Hepatocyte (in vitro differentiated cells): ENCODE results near the gene IRF4. TPM values are rescaled to one million over a fixed set of nuclear protein-coding genes. Genes with fewer than 3 reads are reported as not detected.

Experiments
- DNase-seq: peaks from one replicate; pipeline ENCODE4 v3.0.0-alpha.2; 2016; ENCODE audit warnings: low spot score
- H2AFZ ChIP-seq: fragments of 200-600 bp; sonication (generic); 2 replicates; pipeline ENCODE4 v1.6.0; 2016; ENCODE audit warnings: antibody characterized with exemption, mild to moderate bottlenecking
- H3K27ac ChIP-seq: fragments of 200-600 bp; sonication (generic); 2 replicates; pipeline ENCODE4 v1.5.1; 2016; ENCODE audit warnings: mild to moderate bottlenecking
- H3K27me3 ChIP-seq: fragments of 200-600 bp; sonication (generic); 2 replicates; pipeline ENCODE4 v1.6.1; 2016
- H3K36me3 ChIP-seq: fragments of 200-600 bp; sonication (generic); replicated peaks from 2 replicates; pipeline ENCODE4 v1.5.1; 2016; ENCODE audit warnings: low read depth; ENCODE audit not compliant: insufficient read depth
- H3K4me1 ChIP-seq: fragments of 200-600 bp; sonication (generic); 2 replicates; pipeline ENCODE4 v1.5.1; 2016; ENCODE audit warnings: mild to moderate bottlenecking, moderate library complexity; ENCODE audit not compliant: insufficient read depth
- H3K4me2 ChIP-seq: fragments of 200-600 bp; sonication (generic); 2 replicates; pipeline ENCODE4 v1.6.0; 2016
- H3K4me3 ChIP-seq: fragments of 200-600 bp; sonication (generic); 2 replicates; pipeline ENCODE4 v1.5.1; 2016; ENCODE audit warnings: mild to moderate bottlenecking
- H3K79me2 ChIP-seq: fragments of 200-600 bp; sonication (generic); 2 replicates; pipeline ENCODE4 v1.6.0; 2017; ENCODE audit warnings: mild to moderate bottlenecking
- H3K9me2 ChIP-seq: fragments of 200-600 bp; sonication (generic); replicated peaks from 2 replicates; pipeline ENCODE4 v1.6.0; 2017; ENCODE audit warnings: mild to moderate bottlenecking; ENCODE audit not compliant: insufficient read depth
- H3K9me3 ChIP-seq: fragments of 200-600 bp; sonication (generic); 2 replicates; pipeline ENCODE4 v1.5.1; 2016; ENCODE audit warnings: low read depth, mild to moderate bottlenecking
- H4K20me1 ChIP-seq: fragments of 200-600 bp; sonication (generic); 2 replicates; pipeline ENCODE4 v1.6.0; 2016; ENCODE audit warnings: mild to moderate bottlenecking; ENCODE audit not compliant: insufficient read depth, poor library complexity, severe bottlenecking
- EZH2 ChIP-seq: fragments of 200-600 bp; sonication (generic); IDR thresholded peaks from 2 replicates; pipeline ENCODE4 v1.6.1; 2016; ENCODE audit warnings: antibody characterized with exemption, mild to moderate bottlenecking, borderline replicate concordance
- EZH2phosphoT487 ChIP-seq: fragments of 200-600 bp; sonication (generic); IDR thresholded peaks from one replicate; pipeline ENCODE4 v1.6.1; 2018; ENCODE audit warnings: antibody characterized with exemption, mild to moderate bottlenecking, low read depth, moderate library complexity; ENCODE audit not compliant: unreplicated experiment, severe bottlenecking
- WGBS: methylation state at CpG from one replicate; pipeline ENCODE4 v1.1.6; 2016; ENCODE audit warnings: low lambda C conversion rate; ENCODE audit errors: missing lambda C conversion rate; 5-methylcytosine and 5-hydroxymethylcytosine counted together
- polyA plus RNA-seq: library from polyadenylated mRNA; unstranded; fragments of >200 nt; fragmentation: Nextera tagmentation; extraction: Ambion mirVana; gene quantifications from 2 replicates; pipeline ENCODE4 v1.2.1, GENCODE V29; 2016
- total RNA-seq: library from RNA; depleted of rRNA; stranded (reverse); fragments of >200 nt; gene quantifications from 2 replicates; pipeline ENCODE4 v1.2.3, GENCODE V29; 2014
- TF ChIP-seq, protein P1 (sequence below): fragments of 200-600 bp; sonication (generic); IDR thresholded peaks from 2 replicates; pipeline ENCODE4 v1.5.1; 2016; ENCODE audit warnings: antibody characterized with exemption, mild to moderate bottlenecking; ENCODE audit not compliant: poor library complexity

Gene IRF4
- total and polyA plus RNA-seq, 2 experiments from 2014 or later: 0.02 to 0.23 TPM

DNA sequence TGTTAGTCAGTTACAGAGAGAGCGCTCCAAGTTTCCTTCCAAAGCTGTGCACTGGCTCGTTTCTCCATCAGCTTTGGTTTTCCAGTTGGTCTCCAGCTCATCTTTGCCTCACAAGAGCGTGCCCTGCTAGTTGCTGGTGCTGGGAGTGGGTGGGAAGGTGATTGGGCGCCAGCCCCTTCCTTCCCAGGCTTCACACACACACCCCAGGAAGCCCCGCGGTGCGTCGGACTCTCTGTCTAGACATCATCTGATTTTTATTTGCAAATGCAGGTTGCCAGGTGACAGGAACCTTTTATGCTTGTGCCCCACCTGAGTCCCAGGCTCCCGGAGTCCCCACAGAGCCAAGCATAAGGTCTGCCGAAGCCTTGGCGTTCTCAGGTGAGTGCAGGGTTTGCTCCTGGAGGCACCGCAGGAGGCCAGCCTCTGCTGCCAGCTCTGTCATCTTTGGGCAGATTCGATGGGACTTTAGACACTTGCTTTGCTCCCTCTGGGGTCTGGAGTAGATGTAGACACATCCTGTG, 7.1 kb downstream of the IRF4 start:
- 92% methylated on average over 13 of the region's 13 CpGs for WGBS
- Histone ChIP-seq H3K36me3 (no peaks in the 10 kb centered on the region), H4K20me1 (no peaks in the 10 kb centered on the region), H3K4me2 (no peak overlapping the region), H3K79me2 (no peaks in the 10 kb centered on the region), H3K27ac (no peak overlapping the region), H3K9me2 (no peaks in the 10 kb centered on the region), H3K9me3 (no peaks in the 10 kb centered on the region), H2AFZ (no peak overlapping the region), H3K4me3 (no peak overlapping the region), H3K4me1 (peaks cover under 1% of the 10 kb centered on the region), H3K27me3 (peaks cover 61% of the 10 kb centered on the region)
- no peak for TF ChIP-seq EZH2phosphoT487
- TF ChIP-seq EZH2: no peak
- TF ChIP-seq, protein P1, sequence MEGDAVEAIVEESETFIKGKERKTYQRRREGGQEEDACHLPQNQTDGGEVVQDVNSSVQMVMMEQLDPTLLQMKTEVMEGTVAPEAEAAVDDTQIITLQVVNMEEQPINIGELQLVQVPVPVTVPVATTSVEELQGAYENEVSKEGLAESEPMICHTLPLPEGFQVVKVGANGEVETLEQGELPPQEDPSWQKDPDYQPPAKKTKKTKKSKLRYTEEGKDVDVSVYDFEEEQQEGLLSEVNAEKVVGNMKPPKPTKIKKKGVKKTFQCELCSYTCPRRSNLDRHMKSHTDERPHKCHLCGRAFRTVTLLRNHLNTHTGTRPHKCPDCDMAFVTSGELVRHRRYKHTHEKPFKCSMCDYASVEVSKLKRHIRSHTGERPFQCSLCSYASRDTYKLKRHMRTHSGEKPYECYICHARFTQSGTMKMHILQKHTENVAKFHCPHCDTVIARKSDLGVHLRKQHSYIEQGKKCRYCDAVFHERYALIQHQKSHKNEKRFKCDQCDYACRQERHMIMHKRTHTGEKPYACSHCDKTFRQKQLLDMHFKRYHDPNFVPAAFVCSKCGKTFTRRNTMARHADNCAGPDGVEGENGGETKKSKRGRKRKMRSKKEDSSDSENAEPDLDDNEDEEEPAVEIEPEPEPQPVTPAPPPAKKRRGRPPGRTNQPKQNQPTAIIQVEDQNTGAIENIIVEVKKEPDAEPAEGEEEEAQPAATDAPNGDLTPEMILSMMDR: no peak
- no peak for DNase-seq

DNA sequence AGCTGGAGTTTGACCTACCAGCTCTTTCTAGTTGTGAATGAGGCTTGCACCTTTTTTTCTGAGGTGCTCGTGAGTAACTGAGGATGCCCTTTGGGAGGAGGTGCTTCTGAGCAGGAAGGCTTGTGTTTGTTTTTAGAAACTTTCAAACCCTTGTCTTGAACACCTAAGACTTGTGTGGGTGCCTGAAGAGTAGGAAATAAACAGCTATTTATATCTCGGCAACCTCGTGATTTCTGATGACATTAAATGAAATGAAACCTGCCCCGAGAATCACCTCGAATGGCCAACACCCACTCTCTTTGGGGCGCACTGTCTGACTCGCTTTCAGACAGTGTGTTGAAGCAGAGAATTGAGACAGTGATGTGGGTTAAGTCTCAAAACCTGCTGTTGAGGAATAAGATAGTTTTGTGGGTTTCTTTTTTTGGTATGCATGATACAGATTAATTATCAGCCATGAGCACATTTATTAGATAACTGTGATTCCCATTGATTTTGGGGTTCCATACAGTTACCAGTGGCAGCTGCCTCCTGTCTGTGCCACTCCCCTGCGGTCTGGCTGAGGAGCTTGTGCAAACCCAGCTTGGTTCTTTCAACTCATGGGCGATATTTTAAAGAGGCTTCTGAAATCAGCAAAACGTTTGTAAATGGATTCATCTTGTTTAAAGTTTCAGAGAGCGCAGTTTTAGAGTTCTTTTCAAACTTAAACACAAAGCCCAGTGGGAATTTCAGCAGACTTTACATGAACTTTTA, 8.4 kb downstream of the IRF4 start:
- TF ChIP-seq, protein P1: no peak
- TF ChIP-seq EZH2 (no peak), EZH2phosphoT487 (no peak)
- Histone ChIP-seq H3K4me1 (no peaks in the 10 kb centered on the region), H3K9me3 (no peaks in the 10 kb centered on the region), H3K36me3 (no peaks in the 10 kb centered on the region), H3K27me3 (peaks cover 47% of the 10 kb centered on the region), H3K79me2 (no peaks in the 10 kb centered on the region), H4K20me1 (no peaks in the 10 kb centered on the region), H2AFZ (no peak overlapping the region), H3K27ac (no peak overlapping the region), H3K9me2 (no peaks in the 10 kb centered on the region), H3K4me3 (no peak overlapping the region), H3K4me2 (no peak overlapping the region)
- no peak for DNase-seq
- WGBS: 82% methylated on average over 11 of the region's 11 CpGs

GRCh38 chr6:400815-401214, 9.3 kb downstream of the IRF4 start:
- Histone ChIP-seq H3K9me2 (no peaks in the 10 kb centered on the region), H3K4me1 (no peaks in the 10 kb centered on the region), H3K4me2 (no peak overlapping the region), H3K9me3 (no peaks in the 10 kb centered on the region), H2AFZ (no peak overlapping the region), H3K27ac (no peak overlapping the region), H3K79me2 (no peaks in the 10 kb centered on the region), H4K20me1 (no peaks in the 10 kb centered on the region), H3K27me3 (peaks cover 39% of the 10 kb centered on the region), H3K4me3 (no peak overlapping the region), H3K36me3 (no peaks in the 10 kb centered on the region)
- WGBS: 88% methylated on average over 6 of the region's 6 CpGs
- no peak for DNase-seq
- TF ChIP-seq EZH2phosphoT487: no peak
- TF ChIP-seq, protein P1: no peak
- no peak for TF ChIP-seq EZH2
